ENCODE measurements around the gene LRRC75B. TPM values are rescaled to one million over a fixed set of nuclear protein-coding genes. Genes with fewer than 3 reads are reported as not detected.

The LRRC75B gene
- total RNA-seq, 2 donors from 2014 or later: 4.2 to 4.9 TPM

DNA sequence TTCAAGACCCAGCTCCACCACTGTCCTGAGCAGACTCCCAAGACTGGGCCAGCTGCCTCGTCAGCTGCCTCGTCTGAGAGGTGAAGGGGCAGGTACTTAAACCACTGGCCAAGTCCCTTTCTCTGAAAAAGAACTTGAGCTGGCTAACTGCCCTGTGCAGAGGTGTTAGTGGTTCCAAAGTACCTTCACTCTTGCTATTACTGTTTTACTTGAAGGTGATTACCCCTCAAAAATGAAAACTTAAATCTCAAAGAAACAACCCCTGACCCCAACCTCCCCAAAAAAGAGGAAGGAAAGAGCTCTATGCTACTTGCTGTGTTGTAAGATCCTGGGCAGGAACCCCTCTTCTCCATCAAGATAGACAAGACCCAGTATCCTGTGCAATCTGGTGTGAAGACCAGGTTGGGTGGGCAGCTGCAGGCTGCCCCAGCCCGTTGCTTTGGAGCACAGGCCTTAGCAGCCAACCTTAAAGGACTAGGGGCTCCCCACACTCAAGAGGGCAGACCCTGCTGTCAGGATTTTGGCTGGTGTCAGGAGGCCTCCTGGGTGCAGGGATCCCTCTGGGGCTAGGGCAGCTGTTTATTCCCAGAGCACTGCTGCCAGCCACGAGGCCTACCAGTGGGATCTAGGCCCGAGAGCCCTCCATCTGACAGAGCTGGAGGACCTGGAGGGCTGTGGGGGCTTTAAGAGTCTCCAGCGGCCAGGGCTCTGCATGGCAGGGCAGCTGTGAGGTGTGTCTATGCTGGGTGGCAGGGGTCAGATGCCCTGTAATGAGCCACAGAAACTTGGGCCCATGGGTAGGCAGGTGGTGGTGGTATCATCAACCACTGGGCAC, 51.0 kb downstream of the LRRC75B start:
- no peak for DNase-seq
- intact Hi-C loops (cut with DNase I): no loop called here
- ATAC-seq: no peak

DNA sequence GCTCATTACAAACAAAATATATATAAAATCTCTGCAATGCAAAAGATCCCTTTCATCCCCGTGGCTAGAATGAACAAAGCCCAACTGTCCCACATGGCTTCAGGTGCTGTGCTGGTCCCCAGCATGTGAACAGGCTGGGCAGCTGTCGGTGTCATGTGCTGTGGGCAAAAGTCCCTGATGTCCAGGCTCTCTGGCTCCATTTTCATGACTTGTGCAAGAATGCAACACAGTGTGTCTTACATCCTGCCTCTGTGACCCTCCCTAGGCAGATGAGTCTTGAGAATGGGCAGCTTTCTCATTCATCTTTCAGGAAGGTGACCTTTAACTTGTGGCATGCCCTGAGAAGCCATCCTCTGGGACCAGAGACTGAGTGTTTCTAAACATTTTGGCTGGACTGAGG, 52.4 kb downstream of the LRRC75B start:
- no peak for ATAC-seq
- no peak for DNase-seq
- intact Hi-C loops (cut with DNase I): no loop called here

DNA sequence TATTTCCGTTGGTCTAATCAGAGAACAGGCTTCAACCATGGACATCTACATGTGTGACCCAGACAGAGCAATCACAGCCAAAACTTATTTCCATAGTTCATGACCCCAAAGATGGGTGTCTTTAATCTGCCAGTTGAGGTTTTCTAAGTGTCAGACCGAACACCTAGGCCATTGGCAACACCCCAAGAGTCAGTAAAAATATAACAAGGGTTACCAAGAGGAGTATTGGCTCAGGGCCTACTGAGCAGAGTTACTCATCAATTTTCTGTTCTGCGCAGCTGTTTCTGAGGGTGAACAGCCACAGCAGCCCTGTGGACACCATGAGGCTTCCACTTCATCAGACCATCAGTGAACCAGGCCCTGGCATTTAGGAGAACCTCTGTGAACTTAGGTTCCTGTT, 56.8 kb downstream of the LRRC75B start:
- intact Hi-C loops (cut with DNase I): no loop called here
- ATAC-seq: no peak
- DNase-seq: no peak

Other genes starting within 250 kb of the LRRC75B start
- 1 to 10 TPM; 4.6 to 6.0 TPM for gene ADORA2A, start 165.5 kb downstream of the LRRC75B start, total RNA-seq
- gene UPB1, start 97.7 kb downstream of the LRRC75B start, total RNA-seq: 1 to 10 TPM in 1 of 2 donors, under 1 TPM in 1; 0.68 to 2.3 TPM
- gene GUCD1, start 37.9 kb downstream of the LRRC75B start, total RNA-seq: 100 to 1,000 TPM; 138 to 147 TPM
- gene SNRPD3, start 37.1 kb downstream of the LRRC75B start, total RNA-seq: 10 to 100 TPM; 55.4 to 64.1 TPM
- 1 to 10 TPM; 3.8 to 3.9 TPM for gene GGT1, start 10.1 kb upstream of the LRRC75B start, total RNA-seq
- gene PIWIL3, start 181.6 kb upstream of the LRRC75B start, total RNA-seq: not detected
- gene SGSM1, start 213.1 kb upstream of the LRRC75B start, total RNA-seq: 10 to 100 TPM; 16.1 to 24.8 TPM

Measured in left cardiac atrium (tissue), 4 donors.